Heart right ventricle (tissue), 16 donors: ENCODE measurements around the gene LHX6. TPM values are rescaled to one million over a fixed set of nuclear protein-coding genes. Genes with fewer than 3 reads are reported as not detected.

ENCODE experiments used
- ATAC-seq, 8 donors: fragments of 200-7000 bp; cut with Tn5 transposase; one replicate each; pipeline ENCODE4 v1.9.1; 2020; ENCODE audit warnings: mild to moderate bottlenecking in 8 of 8, moderate library complexity in 8 of 8, moderate number of reproducible peaks in 1 of 8
- DNase-seq, 2 donors: peaks; one replicate each; pipeline ENCODE4 v3.0.0-alpha.2; 2020
- H3K27ac ChIP-seq, 10 donors: fragments of 200-600 bp; sonication (generic) in 2 of 10; one replicate each; pipeline versions ENCODE4 v1.5.0 to v1.8.0; 2020 to 2022; ENCODE audit warnings: mild to moderate bottlenecking in 3 of 10
- H3K27me3 ChIP-seq, 7 donors: fragments of 200-600 bp; one replicate each; pipeline ENCODE4 v1.8.0; 2021 to 2022; ENCODE audit warnings: mild to moderate bottlenecking in 2 of 7
- H3K36me3 ChIP-seq, 9 donors: fragments of 200-600 bp; sonication (generic) in 1 of 9; one replicate each; pipeline versions ENCODE4 v1.5.0 to v1.8.0; 2020 to 2022; ENCODE audit warnings: mild to moderate bottlenecking in 2 of 9
- H3K4me1 ChIP-seq, 9 donors: fragments of 200-600 bp; sonication (generic) in 1 of 9; one replicate each; pipeline versions ENCODE4 v1.5.0 to v1.8.0; 2020 to 2022; ENCODE audit warnings: mild to moderate bottlenecking in 4 of 9
- H3K4me3 ChIP-seq, 10 donors: fragments of 200-600 bp; sonication (generic) in 2 of 10; one replicate each; pipeline versions ENCODE4 v1.5.0 to v1.8.0; 2020 to 2022; ENCODE audit warnings: mild to moderate bottlenecking in 7 of 10, moderate library complexity in 2 of 10
- H3K9me3 ChIP-seq, 11 donors: fragments of 200-600 bp in 10 of 11; sonication (generic) in 2 of 11; one replicate each; pipeline versions ENCODE4 v1.5.0 to v1.8.0; 2013 to 2022; ENCODE audit warnings: mild to moderate bottlenecking in 2 of 11, control low read depth in 1 of 11, moderate library complexity in 1 of 11
- WGBS, 2 donors: extraction: QIAGEN DNeasy Blood & Tissue Kit; methylation state at CpG; one replicate each; pipeline ENCODE4 v1.1.7; 2013; ENCODE audit warnings: inconsistent platforms in 1 of 2; 5-methylcytosine and 5-hydroxymethylcytosine counted together
- intact Hi-C, 10 donors: fragments of 100-400 bp; cut with DNase I; formaldehyde crosslinking; loops; one replicate each; pipeline versions ENCODE4 v1.11.1 to v1.14.2; 2022
- polyA plus RNA-seq, 2 donors: library from polyadenylated mRNA; stranded (reverse); fragments of 200-250 nt; gene quantifications; one replicate each; pipeline ENCODE4 v1.2.3, GENCODE V29; 2013
- total RNA-seq, 10 donors: library from RNA; stranded (reverse); fragmentation: NEBNext Ultra II Directional in 3 of 10; extraction: Animal tissue kit (Norgen Biotek cat#: 25700) in 3 of 10; gene quantifications; one replicate each; pipeline versions ENCODE4 v1.2.1 to v1.2.4, GENCODE V29; 2021 to 2023
- TF ChIP-seq, protein P1 (sequence below), 9 donors: fragments of 200-600 bp; sonication (generic) in 2 of 9; IDR thresholded peaks; one replicate each; pipeline versions ENCODE4 v1.5.0 to v1.8.0; 2021 to 2022; ENCODE audit warnings: antibody characterized with exemption in 9 of 9, mild to moderate bottlenecking in 5 of 9, moderate library complexity in 1 of 9
- donor health status: Arrhythmogenic right ventricular cardiomyopathy.
- donor health status: ischemic (EF 13 %, LVEDD 7.1; RV severe dilation, severe dysfunction).
- donor health status: healthy with polysubstance abuse.
- donor health status: DM: no; HTN: yes; CAD: no.
- donor health status: DM: no; HTN: no; CAD: no.
- donor health status: ischemic (EF 25% LVEDD 6.9; RV normal size, moderate dysfunction).
- donor health status: ischemic (EF 25% LVEDD 5.7; RV mildly dilated, moderate dysfunction).
- donor health status: healthy.
- donor health status: DM: yes; HTN: yes; CAD: no.
- donor health status: Ischemic cardiomyopathy.
- donor health status: ischemic (EF 35%, LVEDD 5.7; RV mildly dilated, moderate dysfunction).
- donor health status: nonischemic (EF 11% LVEDD 7.7; RV severe dilation, severe dysfunction).
- donor health status: DM: yes; HTN: yes; CAD: no.
- donor health status: PGD.
- donor health status: ischemic (EF 29% LVEDD 5.4; RV normal size, mild dysfunction).
- donor health status: nonischemic (EF 23%, LVEDD 6.1; RV moderate dilation, normal function).

The LHX6 gene
- total and polyA plus RNA-seq, 12 donors = 1.9 to 9.4 (median 5.9) TPM

- Histone ChIP-seq H3K36me3 (no peaks in the 10 kb centered on the region), H3K27ac (no peak overlapping the region), H3K27me3 (peaks cover 0 to 33% (median 14%) of the 10 kb centered on the region in 7 donors), H3K9me3 (no peaks in the 10 kb centered on the region), H3K4me3 (no peak overlapping the region), H3K4me1 (no peaks in the 10 kb centered on the region)
- ATAC-seq (no peak), DNase-seq (no peak)
- TF ChIP-seq, protein P1, sequence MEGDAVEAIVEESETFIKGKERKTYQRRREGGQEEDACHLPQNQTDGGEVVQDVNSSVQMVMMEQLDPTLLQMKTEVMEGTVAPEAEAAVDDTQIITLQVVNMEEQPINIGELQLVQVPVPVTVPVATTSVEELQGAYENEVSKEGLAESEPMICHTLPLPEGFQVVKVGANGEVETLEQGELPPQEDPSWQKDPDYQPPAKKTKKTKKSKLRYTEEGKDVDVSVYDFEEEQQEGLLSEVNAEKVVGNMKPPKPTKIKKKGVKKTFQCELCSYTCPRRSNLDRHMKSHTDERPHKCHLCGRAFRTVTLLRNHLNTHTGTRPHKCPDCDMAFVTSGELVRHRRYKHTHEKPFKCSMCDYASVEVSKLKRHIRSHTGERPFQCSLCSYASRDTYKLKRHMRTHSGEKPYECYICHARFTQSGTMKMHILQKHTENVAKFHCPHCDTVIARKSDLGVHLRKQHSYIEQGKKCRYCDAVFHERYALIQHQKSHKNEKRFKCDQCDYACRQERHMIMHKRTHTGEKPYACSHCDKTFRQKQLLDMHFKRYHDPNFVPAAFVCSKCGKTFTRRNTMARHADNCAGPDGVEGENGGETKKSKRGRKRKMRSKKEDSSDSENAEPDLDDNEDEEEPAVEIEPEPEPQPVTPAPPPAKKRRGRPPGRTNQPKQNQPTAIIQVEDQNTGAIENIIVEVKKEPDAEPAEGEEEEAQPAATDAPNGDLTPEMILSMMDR (IDR thresholded peaks at IDR 0.05) = peak in 3 of 9 donors; percentile 10 to 31 (median 20)
- 72 to 74% methylated on average over 5 of the region's 5 CpGs for WGBS, 2 donors
- intact Hi-C loops = no loop called here
These were observed 42.5 kb downstream of the LHX6 start for GRCh38 chr9:122186301-122186700.

DNA sequence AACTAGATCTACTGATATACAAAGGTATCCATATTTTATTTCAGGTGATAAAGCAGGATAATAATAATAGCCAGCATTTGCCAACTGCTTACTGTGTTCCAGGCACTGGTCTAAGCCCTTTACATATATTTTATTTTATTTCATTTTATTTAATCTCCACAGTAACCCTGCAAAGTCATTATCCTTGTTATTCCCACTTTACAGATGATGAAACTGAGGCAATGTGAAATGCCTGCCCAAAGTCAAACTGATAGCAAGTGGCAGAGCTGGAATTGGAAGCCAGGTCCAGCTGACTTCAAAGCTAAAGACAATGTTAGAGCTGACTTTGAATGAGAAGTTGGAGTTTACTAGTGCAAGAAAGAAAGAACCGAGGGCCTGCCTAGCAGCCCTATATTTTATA, 44.2 kb downstream of the LHX6 start:
- H3K36me3 ChIP-seq = no peaks in the 10 kb centered on the region
- TF ChIP-seq, protein P1 (IDR thresholded peaks at IDR 0.05) = no peak
- no peak overlapping the region for H3K4me3 ChIP-seq
- DNase-seq = no peak
- WGBS, 2 donors = 86 to 93% methylated on average over 1 of the region's 1 CpG
- ATAC-seq = no peak
- H3K9me3 ChIP-seq = no peaks in the 10 kb centered on the region
- intact Hi-C loops = no loop called here
- H3K27ac ChIP-seq = no peak overlapping the region
- H3K27me3 ChIP-seq = peaks cover 0 to 33% (median 14%) of the 10 kb centered on the region in 7 donors
- no peaks in the 10 kb centered on the region for H3K4me1 ChIP-seq

DNA sequence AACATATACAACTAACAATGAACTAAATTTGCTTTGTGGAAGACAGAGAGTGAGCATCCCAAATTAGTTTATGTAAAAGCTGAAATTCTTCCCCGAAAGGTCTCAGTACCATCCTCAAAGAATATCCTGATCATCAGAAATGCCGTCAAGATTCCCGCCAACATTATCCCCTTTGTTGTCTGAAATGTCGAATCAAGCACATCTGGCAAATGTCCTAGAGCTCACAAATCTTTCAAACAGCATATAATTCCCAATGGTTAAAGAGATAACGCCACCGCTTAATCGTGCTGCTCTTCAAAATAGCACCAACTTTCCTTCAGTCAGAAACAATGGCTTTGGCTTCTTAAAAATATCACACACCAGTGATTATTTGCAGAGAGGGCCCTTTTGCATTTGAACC, 45.3 kb downstream of the LHX6 start:
- Histone ChIP-seq H3K4me1 (no peaks in the 10 kb centered on the region), H3K27ac (no peak overlapping the region), H3K36me3 (no peaks in the 10 kb centered on the region), H3K4me3 (no peak overlapping the region), H3K9me3 (no peaks in the 10 kb centered on the region), H3K27me3 (peaks cover 0 to 33% (median 14%) of the 10 kb centered on the region in 7 donors)
- ATAC-seq = no peak
- 50 to 54% methylated on average over 7 of the region's 7 CpGs for WGBS, 2 donors
- TF ChIP-seq, protein P1 (IDR thresholded peaks at IDR 0.05) = no peak
- intact Hi-C loops = no loop called here
- DNase-seq = no peak

DNA sequence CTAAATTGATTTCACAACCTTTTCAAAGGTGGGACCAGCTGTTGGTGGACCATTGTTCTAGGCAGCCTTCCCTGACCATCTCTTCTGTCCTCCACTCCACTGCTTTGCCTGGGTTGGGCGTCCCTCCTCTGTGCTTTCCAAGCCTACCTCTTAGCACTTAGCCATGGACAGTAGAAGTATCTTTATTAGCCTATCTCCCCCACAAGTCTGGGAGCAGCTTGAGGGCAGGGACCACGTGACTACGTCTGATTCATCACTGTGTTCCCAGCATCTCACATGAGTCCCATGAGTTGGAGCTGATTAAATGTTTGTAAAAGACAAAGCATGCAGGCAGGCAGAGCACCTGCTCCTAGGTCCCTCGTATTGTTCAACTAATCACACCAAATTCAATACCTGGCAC, 48.1 kb downstream of the LHX6 start:
- no peak for DNase-seq
- intact Hi-C loops = no loop called here

More for the DNA sequence above, 48.1 kb downstream of the LHX6 start:
- Histone ChIP-seq H3K4me1 (no peaks in the 10 kb centered on the region), H3K9me3 (no peaks in the 10 kb centered on the region), H3K27me3 (peaks cover 0 to 37% (median 14%) of the 10 kb centered on the region in 7 donors), H3K36me3 (no peaks in the 10 kb centered on the region), H3K27ac (no peak overlapping the region), H3K4me3 (no peak overlapping the region)
- TF ChIP-seq, protein P1 (IDR thresholded peaks at IDR 0.05) = no peak
- ATAC-seq = no peak
- 45 to 72% methylated on average over 4 of the region's 4 CpGs for WGBS, 2 donors
